Right lobe of liver (tissue), 4 donors: Measurements from ENCODE around the gene MINDY1.

ENCODE experiments used
- CTCF ChIP-seq, 4 donors: fragments of 200-600 bp in 3 of 4; fragments of 450-650 bp in 1 of 4; IDR thresholded peaks; one replicate each; pipeline versions ENCODE4 v1.5.1 to v1.8.0; 2016 to 2022; ENCODE audit warnings: antibody characterized with exemption in 4 of 4, mild to moderate bottlenecking in 2 of 4
- POLR2A ChIP-seq: fragments of 450-650 bp; IDR thresholded peaks from one replicate; pipeline ENCODE4 v1.6.1; 2017; ENCODE audit warnings: antibody characterized with exemption, mild to moderate bottlenecking
- donor health status: DM: no; HTN: no; CAD: no.
- donor health status: DM: no; HTN: no; CAD: no.
- donor health status: DM: no; HTN: yes; CAD: no.

GRCh38 chr1:151036356-151036755 is 29.7 kb upstream of the MINDY1 start, which contains the start of gene BNIPL:
- TF ChIP-seq CTCF (IDR thresholded peaks at IDR 0.05) (no peak), POLR2A (no peak)
